ENCODE data around the gene ABTB2.

DNA sequence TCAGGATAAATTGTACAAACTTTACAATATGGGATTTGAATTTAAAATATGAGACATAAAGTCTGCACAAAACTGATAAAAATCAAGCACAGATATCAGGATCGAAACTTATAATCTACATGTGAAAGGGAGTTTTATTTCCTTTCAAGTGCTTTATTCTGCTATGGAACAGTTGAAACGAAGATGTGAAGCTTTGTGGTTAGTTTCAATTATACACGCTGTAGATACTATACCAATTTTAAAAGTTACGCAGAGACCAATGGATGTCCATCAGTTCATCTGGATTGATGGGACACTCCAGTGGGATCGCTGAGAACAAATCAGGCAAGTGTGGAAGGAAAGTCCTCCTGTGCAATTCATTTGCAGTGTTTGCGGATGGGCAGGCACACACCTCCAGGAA is 46.5 kb upstream of the ABTB2 start:
- TF ChIP-seq, protein P1, sequence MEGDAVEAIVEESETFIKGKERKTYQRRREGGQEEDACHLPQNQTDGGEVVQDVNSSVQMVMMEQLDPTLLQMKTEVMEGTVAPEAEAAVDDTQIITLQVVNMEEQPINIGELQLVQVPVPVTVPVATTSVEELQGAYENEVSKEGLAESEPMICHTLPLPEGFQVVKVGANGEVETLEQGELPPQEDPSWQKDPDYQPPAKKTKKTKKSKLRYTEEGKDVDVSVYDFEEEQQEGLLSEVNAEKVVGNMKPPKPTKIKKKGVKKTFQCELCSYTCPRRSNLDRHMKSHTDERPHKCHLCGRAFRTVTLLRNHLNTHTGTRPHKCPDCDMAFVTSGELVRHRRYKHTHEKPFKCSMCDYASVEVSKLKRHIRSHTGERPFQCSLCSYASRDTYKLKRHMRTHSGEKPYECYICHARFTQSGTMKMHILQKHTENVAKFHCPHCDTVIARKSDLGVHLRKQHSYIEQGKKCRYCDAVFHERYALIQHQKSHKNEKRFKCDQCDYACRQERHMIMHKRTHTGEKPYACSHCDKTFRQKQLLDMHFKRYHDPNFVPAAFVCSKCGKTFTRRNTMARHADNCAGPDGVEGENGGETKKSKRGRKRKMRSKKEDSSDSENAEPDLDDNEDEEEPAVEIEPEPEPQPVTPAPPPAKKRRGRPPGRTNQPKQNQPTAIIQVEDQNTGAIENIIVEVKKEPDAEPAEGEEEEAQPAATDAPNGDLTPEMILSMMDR (IDR thresholded peaks at IDR 0.05): no peak
- TF ChIP-seq POLR2A (IDR thresholded peaks at IDR 0.05): no peak

All from body of pancreas (tissue), 4 donors.